GM19193 (cell line): ENCODE measurements around the gene DENND2D.

Experiments
- POLR2A ChIP-seq: IDR thresholded peaks from 4 replicates; pipeline ENCODE4 v1.6.1; 2011; ENCODE audit not compliant: insufficient read depth, insufficient read length; ENCODE audit errors: extremely low read depth

The DENND2D gene

DNA sequence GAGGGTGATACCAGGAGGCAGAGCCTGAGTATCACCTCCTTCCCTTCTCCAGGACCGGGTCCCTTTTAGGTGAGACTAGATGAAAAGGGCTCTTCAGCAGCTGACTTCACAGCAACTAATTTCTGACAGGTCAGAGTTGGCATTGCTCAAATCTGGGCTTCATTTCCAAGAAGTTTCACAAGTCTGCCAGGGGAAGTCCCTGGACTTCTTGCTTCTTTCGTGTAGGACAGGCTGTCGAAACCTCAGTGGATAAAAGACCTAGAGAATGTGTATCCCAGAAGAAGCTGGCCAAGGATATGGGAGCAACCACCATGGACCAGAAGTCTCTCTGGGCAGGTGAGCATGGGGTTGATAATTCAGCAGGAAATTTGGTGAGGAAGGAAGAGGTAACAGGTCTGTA, 27.0 kb upstream of the DENND2D start, which contains the start of gene CHI3L2:
TSS of gene CHI3L2 (plus strand) at position 280 of the 400 bp plus-strand sequence. CDS start at position 297, 17 bp downstream.
- TF ChIP-seq POLR2A = no peak

DNA sequence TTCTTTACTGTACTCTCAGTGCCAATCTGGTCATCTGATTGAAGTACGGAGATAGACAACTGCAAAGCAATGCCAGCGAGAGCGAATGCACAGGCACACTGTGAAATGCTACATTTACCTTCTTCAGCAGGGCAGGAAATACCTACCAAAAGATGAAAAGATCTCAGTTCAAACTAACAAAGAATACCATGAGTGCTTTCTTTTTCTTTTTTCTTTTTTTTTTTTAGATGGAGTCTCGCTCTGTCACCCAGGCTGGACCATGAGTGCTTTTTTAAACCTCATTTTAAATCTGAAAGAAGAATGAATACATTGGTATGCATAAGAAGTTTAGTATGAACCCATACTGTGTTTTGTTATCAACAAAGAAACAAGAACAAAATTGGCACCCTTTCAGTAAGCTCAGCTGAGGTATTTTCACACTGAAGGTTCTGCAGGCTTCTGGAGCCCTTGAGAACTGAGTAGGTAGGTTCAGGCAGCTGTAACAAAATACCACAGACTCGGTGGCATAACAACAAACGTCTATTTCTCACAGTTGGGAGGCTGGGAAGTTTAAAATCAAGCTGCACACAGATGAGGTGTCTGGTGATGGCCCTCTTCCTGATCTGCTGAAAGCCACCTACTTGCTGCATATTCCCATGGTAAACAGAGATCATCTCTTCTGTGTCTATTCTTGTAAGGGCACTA, 25.4 kb upstream of the DENND2D start:
- no peak for TF ChIP-seq POLR2A

DNA sequence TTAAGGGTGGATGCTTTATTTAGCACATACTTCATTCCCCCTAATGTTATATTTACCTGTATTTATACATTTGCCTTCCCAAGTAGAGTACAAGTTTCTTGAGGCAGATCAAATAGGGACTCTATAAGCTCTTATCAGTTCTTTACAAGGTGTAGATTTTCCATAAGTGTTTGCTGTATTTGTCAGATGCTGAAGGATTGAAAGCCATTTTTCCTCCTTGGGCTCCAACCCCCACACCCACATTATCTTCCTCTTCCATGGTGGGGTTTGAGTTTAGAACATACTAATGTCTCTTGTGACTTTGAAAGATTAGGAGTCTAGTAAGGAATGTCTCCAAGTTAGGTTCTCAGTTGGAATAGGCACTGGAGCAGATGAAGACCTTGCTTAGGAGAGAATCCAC, 24.6 kb upstream of the DENND2D start:
- no peak for TF ChIP-seq POLR2A

DNA sequence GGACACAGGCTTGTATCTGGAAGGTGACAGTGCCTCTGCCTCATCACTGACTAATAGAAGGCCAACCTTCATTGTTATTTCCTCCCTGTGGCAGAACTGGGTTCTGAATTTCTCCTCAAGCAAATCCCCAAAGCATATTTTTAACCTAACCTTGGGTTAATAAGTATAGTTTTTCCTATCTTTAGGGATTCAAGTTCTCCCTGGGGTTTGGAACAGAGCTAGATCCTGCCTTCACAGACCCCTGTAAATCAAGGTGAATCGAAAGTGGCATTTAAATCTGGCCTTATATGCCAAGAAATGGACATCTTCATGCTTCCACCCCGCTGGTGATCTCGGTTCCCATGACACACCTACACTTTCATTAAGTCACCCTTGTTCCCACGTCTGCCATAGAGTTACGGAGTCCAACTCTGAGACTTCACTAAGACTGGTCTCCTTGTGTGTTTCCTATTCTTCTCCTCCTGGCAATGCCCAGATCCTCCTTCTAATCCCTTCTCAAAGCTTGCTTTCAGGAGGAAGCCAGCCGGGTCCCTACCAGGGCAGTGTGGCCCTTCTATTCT, 22.8 kb upstream of the DENND2D start:
- TF ChIP-seq POLR2A = no peak

DNA sequence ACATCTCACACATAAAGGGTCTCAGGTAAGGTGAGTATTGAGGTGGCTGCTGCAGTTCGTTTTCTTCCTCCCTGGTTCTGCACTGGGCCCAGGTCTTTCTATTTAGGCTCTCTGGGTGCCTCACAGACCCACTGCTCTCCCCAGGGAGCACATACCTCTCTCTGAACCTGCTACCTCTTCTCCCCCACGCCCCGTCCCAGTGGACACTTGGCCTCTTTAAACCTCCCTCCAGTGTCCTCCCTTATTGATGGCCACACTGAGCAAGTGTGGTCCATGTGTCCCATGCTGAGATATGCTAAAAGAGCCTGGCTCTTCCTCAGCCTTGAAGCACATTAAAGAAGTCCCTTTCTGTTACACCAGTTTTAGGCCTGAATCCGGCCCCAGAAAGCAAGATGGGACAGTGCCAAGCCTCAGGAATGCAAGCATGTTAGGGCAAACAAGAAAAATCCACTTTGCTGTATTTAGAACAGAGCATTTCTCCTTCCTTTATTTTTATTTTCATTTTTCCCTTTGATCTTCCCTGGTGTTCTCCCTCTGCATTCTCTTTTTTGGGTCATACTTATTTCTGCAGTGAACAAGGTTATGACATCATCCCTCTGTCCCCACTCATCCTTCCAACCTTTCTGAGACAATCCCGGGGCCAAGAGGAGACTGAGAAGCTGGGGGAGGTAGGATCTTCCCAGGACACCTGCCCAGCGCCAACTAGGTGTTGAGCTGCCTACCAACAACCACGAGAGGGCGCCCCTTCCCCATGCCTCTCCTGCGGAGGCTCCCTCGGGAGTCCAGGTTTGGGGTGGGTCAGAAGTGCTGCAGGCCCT, 22.1 kb upstream of the DENND2D start:
- TF ChIP-seq POLR2A = no peak

DNA sequence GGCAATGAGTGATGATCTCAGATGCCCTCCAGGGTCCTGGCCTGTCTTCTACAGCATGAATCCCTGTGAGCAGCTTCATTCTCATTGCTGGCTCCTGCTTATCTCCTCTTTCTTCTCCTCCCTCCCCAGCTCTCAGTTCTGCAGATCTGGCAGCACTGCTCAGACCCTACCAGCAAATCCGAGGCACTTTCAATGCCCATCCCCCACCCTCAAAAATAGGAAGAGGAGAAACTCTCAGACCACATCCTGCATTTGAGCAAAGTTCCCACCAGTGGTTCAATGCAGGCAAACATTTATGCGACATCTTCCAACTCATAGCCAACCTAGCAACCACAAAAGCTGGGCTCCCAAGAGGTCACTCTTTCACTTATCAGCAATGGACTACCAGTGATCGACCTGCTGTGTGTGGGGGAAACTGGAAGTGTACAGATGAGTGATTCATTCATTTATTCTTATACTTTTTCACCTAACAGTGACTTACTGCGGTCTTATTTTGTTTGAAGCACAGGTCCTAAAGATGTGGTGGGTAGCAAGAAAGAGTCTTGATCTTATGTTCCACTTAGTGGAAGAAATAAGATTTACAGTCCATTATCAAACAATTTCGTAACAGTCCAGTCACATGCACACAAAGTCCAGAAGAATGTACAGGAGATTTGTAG, 21.3 kb upstream of the DENND2D start:
- TF ChIP-seq POLR2A = peak; percentile 46

DNA sequence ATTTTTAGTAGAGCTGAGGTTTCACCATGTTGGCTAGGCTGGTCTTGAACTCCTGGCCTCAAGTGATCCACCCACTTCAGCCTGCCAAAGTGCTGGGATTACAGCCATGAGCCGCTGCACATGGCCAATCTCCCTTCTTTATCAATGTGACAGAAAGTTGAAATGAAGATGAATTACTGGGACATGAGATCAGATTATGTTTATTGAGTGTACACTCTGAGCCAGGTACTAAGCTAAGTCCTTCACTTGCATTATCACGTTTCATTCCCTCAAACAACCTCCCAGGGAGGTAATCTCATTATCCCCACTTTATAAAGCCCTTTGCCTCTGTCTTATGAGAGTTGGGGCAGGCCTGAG, 20.8 kb upstream of the DENND2D start:
- TF ChIP-seq POLR2A = no peak

DNA sequence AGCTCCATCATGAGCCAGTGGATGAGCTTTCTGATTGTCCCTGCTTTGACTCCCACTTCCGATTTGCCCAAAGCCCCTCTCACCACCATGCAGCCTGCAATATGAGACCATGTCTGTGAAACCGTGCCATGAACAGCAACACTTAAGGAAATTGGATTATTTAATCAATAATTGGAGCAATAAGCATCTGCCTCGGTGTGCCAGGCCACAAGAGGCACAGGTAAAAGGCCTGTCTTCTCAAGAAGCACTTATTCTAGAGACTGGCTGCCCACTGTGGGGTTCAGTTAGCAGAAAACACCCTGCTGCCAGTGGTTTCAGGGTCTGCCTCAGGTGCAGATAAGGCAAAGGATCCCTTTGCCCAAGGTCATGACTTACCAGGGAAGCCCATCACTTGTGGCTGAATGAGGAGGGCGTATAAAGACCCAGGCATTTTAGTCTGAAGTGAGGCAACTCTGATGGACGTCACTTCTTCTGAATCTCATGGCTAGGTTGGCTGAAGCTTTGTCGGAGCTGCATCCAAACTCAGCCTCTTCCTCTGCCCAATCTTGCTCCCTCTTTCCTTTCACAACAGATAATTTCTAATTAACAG, 19.9 kb upstream of the DENND2D start:
- TF ChIP-seq POLR2A = no peak

DNA sequence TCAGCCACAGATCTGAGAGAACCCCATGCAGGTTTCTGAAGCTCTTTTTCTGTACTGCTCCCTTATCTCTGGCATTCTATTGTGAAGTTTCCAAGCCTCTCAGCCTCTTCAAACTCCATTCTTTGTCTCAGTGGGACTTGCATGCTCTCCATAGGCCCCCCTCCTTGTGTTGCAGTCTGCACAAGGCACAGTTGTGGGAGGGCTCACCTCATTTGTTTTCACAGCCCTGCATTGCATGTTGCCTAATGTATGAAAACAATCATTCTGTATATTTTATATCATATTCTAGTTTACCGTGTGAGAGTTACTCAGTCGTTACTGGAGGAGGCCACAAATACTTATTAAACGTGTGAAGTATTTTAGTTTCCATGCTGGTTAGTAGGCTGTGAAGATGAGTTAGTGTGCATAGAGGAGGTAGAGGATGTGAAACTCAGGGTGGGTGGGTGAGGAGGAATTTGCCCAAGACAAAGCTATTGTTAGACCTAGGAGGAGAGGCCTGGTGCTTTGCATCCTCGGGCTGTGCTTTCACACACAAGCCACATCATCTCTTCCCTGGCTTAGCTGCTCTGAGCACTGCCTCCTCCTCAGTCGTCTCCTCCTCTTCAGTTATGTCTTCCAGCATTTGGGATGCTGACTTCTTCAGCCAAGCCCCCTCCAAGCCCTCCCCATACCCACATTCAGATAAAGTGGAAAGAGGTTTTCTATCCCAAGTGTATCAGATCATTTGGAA, 19.3 kb upstream of the DENND2D start:
- peak; percentile 59 for TF ChIP-seq POLR2A

DNA sequence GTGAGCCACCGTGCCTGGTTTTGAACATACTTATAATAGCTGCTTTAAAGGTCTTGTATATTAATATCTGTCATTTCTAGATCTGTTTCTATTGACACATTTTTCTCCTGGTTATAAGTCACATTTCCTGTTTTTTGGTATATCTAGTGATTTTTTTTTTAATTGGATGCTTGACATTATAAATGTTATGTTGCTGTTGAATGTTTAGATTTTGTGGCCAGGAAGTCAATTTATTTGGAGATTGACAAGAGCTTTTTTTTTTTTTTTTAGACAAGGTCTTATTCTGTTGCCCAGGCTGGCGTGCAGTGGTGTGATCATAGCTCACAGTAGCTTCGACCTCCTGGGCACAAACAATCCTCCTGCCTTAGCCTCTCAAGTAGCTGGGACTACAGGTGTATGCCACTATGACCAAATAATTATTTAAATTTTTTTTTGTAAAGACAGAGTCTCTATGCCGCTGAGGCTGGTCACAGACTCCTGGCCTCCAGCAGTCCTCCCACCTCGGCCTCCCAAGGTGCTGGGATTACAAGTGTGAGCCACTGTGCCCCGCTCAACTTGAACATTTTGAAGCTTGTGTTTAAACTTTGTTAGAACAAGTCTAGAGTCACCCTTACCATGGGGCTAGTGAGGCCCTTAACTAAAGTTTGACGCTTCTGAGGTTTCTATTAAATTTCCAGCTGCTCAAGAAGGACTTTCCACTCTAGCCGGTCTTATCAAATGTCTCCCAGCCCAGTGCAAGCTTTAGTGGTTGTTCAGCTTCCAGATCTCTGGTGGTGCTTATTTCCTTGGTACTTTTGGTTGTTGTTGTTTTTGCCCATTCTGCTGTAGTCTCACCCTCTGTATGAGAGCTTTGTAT, 18.5 kb upstream of the DENND2D start:
- peak; percentile 27 for TF ChIP-seq POLR2A

DNA sequence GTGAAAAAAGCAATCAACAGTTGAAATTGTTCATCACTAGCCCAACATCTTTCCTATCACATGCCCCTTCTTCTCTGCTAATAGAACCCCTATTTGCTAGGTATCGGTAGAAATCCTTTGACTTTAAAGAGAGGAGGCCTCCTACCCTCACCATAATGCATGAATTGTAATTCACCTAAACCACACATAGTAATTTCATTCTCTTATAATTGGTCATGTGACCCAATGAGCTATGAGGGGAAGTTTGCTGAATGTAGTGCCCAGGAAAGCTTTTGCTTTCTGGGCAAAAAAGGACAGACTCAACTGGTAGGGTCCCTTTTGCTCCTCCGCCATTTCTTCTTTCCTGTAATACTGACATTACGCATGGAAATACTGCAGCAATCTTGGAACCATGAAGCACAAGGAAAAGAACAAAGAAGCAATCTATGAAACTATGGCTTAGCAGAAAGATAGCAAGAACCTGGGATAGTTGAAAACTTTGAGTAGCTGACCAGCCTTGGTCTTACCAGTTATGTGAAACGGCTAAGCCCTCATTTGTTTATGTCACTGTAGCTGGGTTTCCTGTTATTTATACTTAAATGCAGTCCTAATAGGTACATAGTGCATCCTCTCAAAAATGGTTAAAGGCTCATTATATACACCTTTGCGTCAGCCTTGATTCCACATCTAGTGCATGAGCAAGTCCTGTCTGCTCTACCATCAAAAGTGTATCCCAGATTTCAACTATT, 16.9 kb upstream of the DENND2D start:
- TF ChIP-seq POLR2A = no peak

DNA sequence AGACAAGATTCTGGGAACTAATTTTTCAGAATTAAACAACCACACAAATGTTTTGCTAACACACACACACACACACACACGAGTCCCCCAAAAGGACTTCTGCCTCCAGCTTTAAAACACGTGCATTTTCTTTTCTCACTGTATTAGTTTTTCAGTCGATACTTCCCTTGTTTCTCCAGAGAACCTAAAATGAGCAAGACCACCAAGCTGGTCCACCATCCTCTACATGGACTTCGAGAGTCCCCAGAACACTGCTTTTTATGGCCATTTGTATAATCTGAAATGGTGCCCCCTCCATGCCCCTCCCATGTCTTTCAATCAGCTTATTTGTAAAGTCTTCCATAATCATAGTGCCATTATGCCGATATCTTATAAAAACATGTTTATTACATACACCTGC, 16.3 kb upstream of the DENND2D start:
- TF ChIP-seq POLR2A = no peak

DNA sequence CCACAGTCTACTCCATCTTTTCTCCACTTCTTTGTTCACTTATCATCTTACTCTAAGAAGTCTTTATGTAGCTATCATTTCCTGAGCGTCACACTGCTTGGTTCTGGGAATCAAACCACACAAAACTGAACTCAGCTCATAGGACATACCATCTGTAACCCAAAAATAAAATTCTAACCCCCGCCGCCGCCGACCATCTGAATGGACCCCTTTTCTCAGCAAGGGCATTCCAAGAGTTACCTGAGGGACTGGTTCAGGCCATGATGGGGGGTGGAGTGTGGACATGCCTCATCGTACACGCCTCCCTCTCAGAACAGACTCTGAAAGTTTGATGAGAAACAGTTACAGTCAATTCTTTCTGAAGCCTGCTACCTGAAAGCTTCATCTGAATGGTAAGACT, 14.4 kb upstream of the DENND2D start:
- TF ChIP-seq POLR2A = peak; percentile 53
